HG02759 (cell line): ENCODE data around the gene JCHAIN.
A peak's percentile ranks its signal among the peaks of the same experiment; 100 is the strongest.
"Not testable (repeated sequence)": the region's sequence is repeated elsewhere in the genome, so short reads cannot be mapped to it uniquely, and the experiment has no call there.

Experiments used
- ATAC-seq: cut with Tn5 transposase; IDR thresholded peaks from one replicate; pipeline ENCODE4 v1.9.1; 2021; ENCODE audit warnings: mild to moderate bottlenecking, moderate library complexity; ENCODE audit not compliant: unreplicated experiment

The JCHAIN gene

GRCh38 chr4:70650741-70651140, 15.6 kb downstream of the JCHAIN start:
- ATAC-seq = not testable (repeated sequence)

- ATAC-seq = peak; percentile 64
These were observed 26.1 kb downstream of the JCHAIN start for GRCh38 chr4:70640192-70640591.

- no peak for ATAC-seq
These were observed 28.9 kb downstream of the JCHAIN start for GRCh38 chr4:70637239-70637913.

DNA sequence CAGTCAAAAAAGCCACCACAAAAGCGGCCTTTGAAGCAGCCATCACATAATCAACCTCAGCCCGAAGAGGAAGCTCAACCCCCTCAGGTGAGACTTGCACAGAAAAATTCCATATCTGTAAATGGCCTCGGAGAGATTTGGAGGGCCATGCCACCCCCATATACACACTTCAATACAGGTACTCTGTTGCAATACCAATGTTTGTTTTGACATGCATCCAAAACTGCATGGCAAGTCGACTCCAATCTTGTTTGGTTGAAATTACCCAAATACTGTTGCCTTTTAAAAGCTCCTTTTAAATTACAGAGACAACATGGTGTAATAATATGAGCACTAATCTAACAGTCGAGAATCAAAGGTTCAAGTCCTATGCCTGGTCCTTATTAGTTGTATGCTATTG, 31.8 kb downstream of the JCHAIN start:
- no peak for ATAC-seq

- no peak for ATAC-seq
These were observed 34.3 kb downstream of the JCHAIN start for GRCh38 chr4:70632028-70632427.

DNA sequence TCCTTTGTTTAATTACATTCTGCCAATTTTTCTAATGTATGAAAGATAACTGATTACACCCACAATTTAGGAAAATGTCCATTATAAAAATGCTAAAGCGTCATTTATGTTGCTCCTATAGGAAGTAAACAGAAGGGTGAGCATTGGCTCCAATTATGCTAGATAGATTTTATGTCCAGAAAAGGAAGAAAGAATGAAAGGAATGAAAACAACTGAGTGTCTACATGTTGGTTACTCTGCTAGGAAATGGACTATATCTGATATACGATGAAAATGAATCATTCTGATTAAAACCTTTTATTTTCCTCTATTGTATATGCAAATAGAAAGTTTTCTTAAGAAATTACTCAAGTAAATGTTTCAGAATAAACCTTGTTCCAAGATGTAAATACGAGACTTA, 36.1 kb downstream of the JCHAIN start:
- ATAC-seq = no peak

DNA sequence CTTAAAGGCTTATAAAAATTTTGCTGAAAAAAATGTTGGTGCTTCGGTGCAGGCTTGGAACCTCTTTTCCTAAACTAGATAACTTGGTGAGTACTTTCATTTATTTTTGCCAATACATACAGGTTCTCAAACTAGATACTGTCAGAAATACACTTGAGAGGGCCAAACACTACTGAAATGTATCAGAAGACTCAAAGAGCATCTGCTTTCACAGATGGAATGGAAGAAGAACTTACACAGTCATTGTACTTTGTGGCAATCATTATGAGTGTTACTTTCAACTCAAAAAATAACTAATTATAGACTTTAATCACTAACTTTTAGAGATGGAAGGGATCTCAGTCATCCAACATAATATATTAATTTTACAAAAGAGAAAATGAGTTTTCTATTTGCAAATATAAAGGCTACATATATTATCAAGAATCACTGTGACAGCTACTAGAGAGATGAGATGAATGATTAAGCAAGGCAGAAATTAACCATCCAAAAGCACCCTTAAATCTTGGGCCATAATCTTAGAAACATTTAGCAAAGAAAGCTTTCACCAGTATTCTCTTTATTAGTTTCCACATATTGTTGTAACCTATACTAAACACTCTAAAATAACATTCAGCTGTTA, 36.7 kb downstream of the JCHAIN start:
- ATAC-seq = no peak

GRCh38 chr4:70628444-70628843, 37.9 kb downstream of the JCHAIN start, which contains the start of gene ENAM:
ENAM (plus strand) TSS chr4:70628744; CDS start chr4:70629501, 757 bp downstream.
- no peak for ATAC-seq

DNA sequence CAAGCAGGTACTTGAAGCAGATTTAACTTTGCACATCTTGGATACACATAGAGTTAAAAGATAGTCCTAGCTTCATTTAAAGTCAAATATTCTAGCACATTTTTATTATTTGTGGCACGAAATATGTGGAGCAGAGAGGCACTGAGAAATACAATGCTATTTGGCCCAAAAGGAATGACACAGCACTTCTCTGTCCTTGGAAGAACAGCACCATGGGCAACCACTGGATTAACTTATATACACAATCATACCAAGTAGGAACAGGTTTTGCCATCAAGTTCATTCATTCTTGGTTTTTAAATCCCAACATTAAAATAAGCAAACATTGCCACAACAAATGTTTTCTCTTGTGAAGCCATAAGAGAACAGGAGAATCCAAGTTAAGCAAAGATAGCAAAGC, 38.7 kb downstream of the JCHAIN start:
- ATAC-seq = no peak

- ATAC-seq = no peak
These were observed 42.0 kb downstream of the JCHAIN start for GRCh38 chr4:70624226-70624793.

GRCh38 chr4:70623323-70623722, 43.0 kb downstream of the JCHAIN start:
- no peak for ATAC-seq

DNA sequence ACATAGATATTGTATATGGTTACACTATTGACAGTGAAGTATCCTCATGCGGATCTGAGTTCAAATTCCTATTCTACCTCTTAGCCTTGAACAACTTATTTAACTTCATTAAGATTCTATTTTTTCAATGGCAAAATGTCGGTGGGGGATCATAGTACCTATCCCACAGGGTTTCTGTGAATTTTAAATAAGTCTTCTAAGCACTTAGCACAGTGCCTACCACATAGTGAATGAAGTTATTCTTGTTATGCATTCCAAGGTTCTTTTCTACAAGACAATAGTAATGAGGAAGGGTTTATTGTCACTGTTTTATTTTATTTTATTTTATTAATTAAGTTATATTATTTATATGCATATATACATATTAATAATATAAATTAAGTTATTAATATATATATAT, 46.5 kb downstream of the JCHAIN start:
- no peak for ATAC-seq

- ATAC-seq = no peak
These were observed 47.0 kb downstream of the JCHAIN start for GRCh38 chr4:70619288-70619687.

DNA sequence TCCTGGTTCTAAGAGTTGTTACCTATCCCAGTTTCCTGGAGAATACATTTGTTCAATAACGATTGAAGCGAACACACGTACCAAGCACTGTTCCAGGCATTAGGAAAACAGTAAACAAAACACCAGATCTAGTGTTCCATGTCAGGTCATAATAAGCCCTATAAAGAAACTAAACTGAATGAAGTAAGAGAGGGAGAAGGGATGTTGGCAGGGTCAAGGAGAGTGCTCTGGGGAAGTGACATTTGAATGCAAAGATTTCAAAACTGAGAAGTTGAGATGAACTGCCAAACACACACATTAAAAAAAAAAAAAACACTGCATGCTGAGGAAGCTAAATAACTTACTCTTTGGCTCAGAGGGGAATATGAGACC, 52.1 kb downstream of the JCHAIN start:
- ATAC-seq = no peak

GRCh38 chr4:70613306-70614183, 52.8 kb downstream of the JCHAIN start:
- ATAC-seq = peak; percentile 72

- ATAC-seq = no peak
These were observed 58.0 kb downstream of the JCHAIN start for GRCh38 chr4:70608324-70608723.

DNA sequence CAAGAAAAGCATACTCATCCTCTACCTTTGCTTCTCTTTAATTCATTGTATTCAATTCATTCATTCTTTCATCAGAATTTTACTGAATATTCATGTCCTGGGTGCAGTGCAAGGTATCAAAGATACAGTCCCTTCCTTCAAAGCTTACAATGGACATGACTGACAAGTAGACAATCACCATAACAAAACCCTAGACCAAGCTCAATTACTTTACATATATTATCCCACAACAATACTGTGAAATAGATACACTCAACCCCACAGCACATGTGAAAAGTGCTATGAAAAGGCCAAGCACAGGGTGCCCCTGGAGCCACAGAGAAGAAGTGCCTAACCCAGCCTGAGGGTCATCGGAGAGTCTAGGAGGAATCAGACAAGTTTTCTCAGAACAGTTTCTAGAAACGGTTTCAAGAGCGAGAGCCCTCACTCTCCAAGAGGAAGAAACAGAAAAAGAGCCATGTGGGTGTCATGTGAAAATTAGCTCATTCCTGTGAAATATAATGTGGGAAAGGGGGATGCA, 58.9 kb downstream of the JCHAIN start:
- no peak for ATAC-seq

GRCh38 chr4:70606459-70606858, 59.8 kb downstream of the JCHAIN start:
- no peak for ATAC-seq
